Right cardiac atrium (tissue), 5 donors: ENCODE data around the gene DCUN1D1. TPM values are rescaled to one million over a fixed set of nuclear protein-coding genes. Genes with fewer than 3 reads are reported as not detected.

Experiments
- ATAC-seq, 2 donors: fragments of 200-7000 bp; cut with Tn5 transposase; one replicate each; pipeline versions ENCODE4 v1.8.0 to v1.9.1; 2020; ENCODE audit warnings: moderate library complexity in 2 of 2, mild to moderate bottlenecking in 1 of 2
- DNase-seq, 3 donors: peaks; one replicate each; pipeline ENCODE4 v3.0.0-alpha.2; 2020
- H3K27ac ChIP-seq: one replicate; pipeline ENCODE4 v1.5.1; 2013; ENCODE audit warnings: mild to moderate bottlenecking, low read length, control low read depth, moderate library complexity
- H3K27me3 ChIP-seq: one replicate; pipeline ENCODE4 v1.6.1; 2013; ENCODE audit not compliant: control insufficient read depth, insufficient read depth
- H3K4me1 ChIP-seq: one replicate; pipeline ENCODE4 v1.6.1; 2013; ENCODE audit warnings: low read length; ENCODE audit not compliant: control insufficient read depth, insufficient read depth
- H3K4me3 ChIP-seq: one replicate; pipeline ENCODE4 v1.5.1; 2013; ENCODE audit warnings: low read length, control low read depth
- H3K9me3 ChIP-seq: one replicate; pipeline ENCODE4 v1.6.1; 2013; ENCODE audit warnings: low read length; ENCODE audit not compliant: control insufficient read depth
- WGBS: extraction: QIAGEN DNeasy Blood & Tissue Kit; methylation state at CpG from one replicate; pipeline ENCODE4 v1.1.7; 2013; 5-methylcytosine and 5-hydroxymethylcytosine counted together
- intact Hi-C, 4 donors: fragments of 100-400 bp; cut with DNase I; formaldehyde crosslinking; loops; one replicate each; pipeline versions ENCODE4 v1.11.0 to v1.14.0; 2022 to 2023
- polyA plus RNA-seq: library from polyadenylated mRNA; stranded (reverse); fragments of 200-250 nt; gene quantifications from one replicate; pipeline ENCODE4 v1.2.3, GENCODE V29; 2013
- total RNA-seq, 4 donors: library from RNA; stranded (reverse); fragmentation: NEBNext Ultra II Directional; extraction: Animal tissue kit (Norgen Biotek cat#: 25700); gene quantifications; one replicate each; pipeline ENCODE4 v1.2.1, GENCODE V29; 2021
- donor health status: healthy with polysubstance abuse.
- donor health status: DM: no; HTN: yes; CAD: no.
- donor health status: DM: no; HTN: no; CAD: no.
- donor health status: DM: no; HTN: yes; CAD: no; lungs with severe emphysema.
- donor health status: DM: yes; HTN: yes; CAD: no.

Gene DCUN1D1
- total and polyA plus RNA-seq, 5 donors: 9.0 to 46.4 (median 43.9) TPM

- Histone ChIP-seq H3K27ac (no peak overlapping the region), H3K4me3 (no peak overlapping the region), H3K4me1 (peaks cover 6% of the 10 kb centered on the region), H3K9me3 (no peaks in the 10 kb centered on the region), H3K27me3 (no peaks in the 10 kb centered on the region)
- WGBS: 58% methylated on average over 5 of the region's 5 CpGs
- no peak for ATAC-seq
- intact Hi-C loops: no loop called here
- DNase-seq: no peak
These were observed 68.6 kb downstream of the DCUN1D1 start for GRCh38 chr3:182911782-182912111.

DNA sequence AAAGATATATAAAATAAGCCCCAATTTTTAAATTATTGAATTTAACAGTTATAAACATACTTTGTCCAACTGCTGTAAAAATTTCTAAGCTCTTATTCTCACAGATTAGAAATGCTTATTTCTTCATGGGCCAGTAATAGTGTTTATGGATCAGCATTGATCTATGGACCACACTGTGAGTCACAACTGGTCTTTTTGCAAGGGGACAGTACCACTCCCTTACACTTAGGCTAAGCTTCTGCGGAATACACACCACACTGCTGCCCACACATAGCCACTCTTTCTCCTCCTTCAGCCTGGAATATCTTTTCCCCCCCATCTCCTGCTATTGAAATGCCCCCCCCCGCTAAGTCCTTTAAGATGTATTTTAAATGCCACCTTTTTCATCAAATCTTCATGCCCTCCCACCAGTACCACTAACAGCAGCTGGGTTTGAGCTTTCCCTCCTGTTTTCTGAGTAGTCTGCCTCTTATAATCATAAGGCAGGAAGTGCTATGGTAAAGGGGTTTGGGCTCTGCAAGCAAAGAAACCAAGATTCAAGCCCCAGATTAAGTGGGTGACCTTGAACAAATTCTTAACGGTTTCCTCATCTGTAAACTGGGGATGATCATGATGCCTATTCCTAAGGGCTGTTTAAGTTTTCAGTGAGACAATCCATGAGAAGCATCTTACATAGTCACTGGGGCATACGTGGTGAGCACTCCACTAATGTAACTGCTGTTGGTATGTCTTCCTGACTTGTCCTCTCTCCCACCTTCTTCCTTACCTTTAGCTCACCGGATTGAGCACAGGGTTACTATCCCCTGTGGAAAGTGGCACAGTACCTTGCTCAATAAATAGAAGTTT is 69.2 kb downstream of the DCUN1D1 start:
- Histone ChIP-seq H3K27me3 (no peaks in the 10 kb centered on the region), H3K9me3 (no peaks in the 10 kb centered on the region), H3K4me1 (peaks cover 6% of the 10 kb centered on the region), H3K27ac (no peak overlapping the region), H3K4me3 (no peak overlapping the region)
- intact Hi-C loops: no loop called here
- ATAC-seq: no peak
- 90% methylated on average over 5 of the region's 5 CpGs for WGBS
- DNase-seq: no peak

DNA sequence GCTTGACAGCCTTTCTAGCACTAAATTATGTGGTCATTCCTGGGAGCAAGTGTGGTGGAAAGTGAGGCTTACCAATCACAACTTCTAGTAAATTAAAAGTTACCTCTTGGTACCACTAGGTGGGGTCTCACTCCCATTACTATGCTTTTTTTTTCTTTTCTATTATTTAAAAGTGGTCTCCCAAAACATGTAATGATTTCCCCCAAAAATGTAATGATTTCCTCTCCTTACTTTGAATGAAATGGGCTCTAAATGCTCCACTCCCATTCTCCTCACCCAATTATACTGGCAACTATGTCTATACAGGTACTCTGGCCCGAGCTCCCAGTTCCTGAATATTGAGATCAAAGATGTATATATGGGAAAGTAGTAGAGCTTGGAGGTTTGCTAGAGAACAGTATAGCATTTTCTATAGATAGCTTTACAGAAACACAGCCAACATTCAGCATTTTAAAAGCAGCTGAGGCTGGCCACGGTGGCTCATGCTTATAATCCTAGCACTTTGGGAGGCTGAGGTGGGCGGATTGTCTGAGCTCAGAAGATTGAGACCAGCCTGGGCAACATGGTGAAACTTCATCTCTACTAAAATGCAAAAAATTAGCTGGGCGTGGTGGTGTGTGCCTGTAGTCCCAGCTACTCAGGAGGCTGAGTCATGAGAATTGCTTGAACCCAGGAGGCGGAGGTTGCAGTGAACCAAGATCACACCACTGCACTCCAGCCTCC is 70.9 kb downstream of the DCUN1D1 start:
- 98% methylated on average over 5 of the region's 5 CpGs for WGBS
- ATAC-seq (no peak), DNase-seq (no peak)
- no peaks in the 10 kb centered on the region for H3K27me3 ChIP-seq
- no peak overlapping the region for H3K27ac ChIP-seq
- no peak overlapping the region for H3K4me3 ChIP-seq
- no peaks in the 10 kb centered on the region for H3K9me3 ChIP-seq
- intact Hi-C loops: no loop called here
- H3K4me1 ChIP-seq: peaks cover 6% of the 10 kb centered on the region

DNA sequence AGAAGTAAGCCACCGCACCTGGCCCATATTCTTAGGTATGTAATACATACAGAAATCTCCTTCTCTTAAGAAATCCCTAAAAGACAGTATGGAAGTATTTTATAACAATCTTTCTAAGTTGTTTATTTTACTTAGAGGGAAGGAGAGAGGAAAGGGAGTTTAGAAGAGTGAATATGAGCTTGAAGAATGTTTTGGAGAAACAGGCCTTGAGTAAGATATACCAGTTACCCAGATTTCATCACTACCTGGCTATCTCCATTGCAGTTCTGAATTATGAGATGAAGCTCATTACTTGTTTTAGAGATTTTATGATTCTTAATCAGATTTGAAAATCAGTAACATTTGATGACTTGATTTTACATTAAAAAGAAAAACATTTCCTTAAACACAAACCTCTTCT is 71.9 kb downstream of the DCUN1D1 start:
- 95% methylated on average over 1 of the region's 1 CpG for WGBS
- intact Hi-C loops: no loop called here

GRCh38 chr3:182906036-182906435 is 74.3 kb downstream of the DCUN1D1 start:
- no peak overlapping the region for H3K4me3 ChIP-seq
- H3K27ac ChIP-seq: no peak overlapping the region
- H3K27me3 ChIP-seq: no peaks in the 10 kb centered on the region
- H3K4me1 ChIP-seq: peaks cover 3% of the 10 kb centered on the region
- DNase-seq: no peak
- intact Hi-C loops: no loop called here
- WGBS: 94% methylated on average over 1 of the region's 1 CpG
- ATAC-seq: no peak
- no peaks in the 10 kb centered on the region for H3K9me3 ChIP-seq

More for the DNA sequence above, 71.9 kb downstream of the DCUN1D1 start:
- DNase-seq (no peak), ATAC-seq (no peak)
- H3K27ac ChIP-seq: no peak overlapping the region
- peaks cover 6% of the 10 kb centered on the region for H3K4me1 ChIP-seq
- no peak overlapping the region for H3K4me3 ChIP-seq
- no peaks in the 10 kb centered on the region for H3K9me3 ChIP-seq
- H3K27me3 ChIP-seq: no peaks in the 10 kb centered on the region

- H3K4me3 ChIP-seq: no peak overlapping the region
- peaks cover 2% of the 10 kb centered on the region for H3K4me1 ChIP-seq
- H3K27ac ChIP-seq: no peak overlapping the region
- H3K9me3 ChIP-seq: no peaks in the 10 kb centered on the region
- 98% methylated on average over 4 of the region's 4 CpGs for WGBS
- ATAC-seq (no peak), DNase-seq (no peak)
- H3K27me3 ChIP-seq: no peaks in the 10 kb centered on the region
- intact Hi-C loops: no loop called here
These were observed 74.7 kb downstream of the DCUN1D1 start for GRCh38 chr3:182905623-182906022.

DNA sequence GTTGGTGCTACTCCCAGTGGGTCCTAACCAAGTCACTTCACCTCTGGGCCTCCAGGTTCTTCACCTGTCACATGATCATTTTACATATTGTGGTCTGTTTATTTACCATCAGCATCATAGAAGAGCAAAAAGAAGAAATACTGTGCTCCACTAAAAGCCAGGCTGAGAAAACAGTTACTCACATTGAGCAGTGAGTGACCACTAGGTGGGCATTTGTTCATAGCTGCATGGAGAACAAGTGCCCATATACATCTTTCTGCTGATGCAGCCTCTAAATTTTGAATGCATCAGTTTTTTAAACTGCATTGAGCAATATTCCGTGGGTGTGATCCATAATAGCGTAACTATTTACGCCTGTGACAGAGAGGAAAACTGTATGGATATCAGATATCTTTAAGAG is 76.2 kb downstream of the DCUN1D1 start:
- intact Hi-C loops: no loop called here
- no peak overlapping the region for H3K4me3 ChIP-seq
- no peak overlapping the region for H3K27ac ChIP-seq
- no peaks in the 10 kb centered on the region for H3K27me3 ChIP-seq
- ATAC-seq: no peak
- no peaks in the 10 kb centered on the region for H3K9me3 ChIP-seq
- H3K4me1 ChIP-seq: no peaks in the 10 kb centered on the region
- WGBS: 95% methylated on average over 3 of the region's 3 CpGs
- no peak for DNase-seq

- no peaks in the 10 kb centered on the region for H3K4me1 ChIP-seq
- intact Hi-C loops: no loop called here
These were observed 78.1 kb downstream of the DCUN1D1 start for GRCh38 chr3:182902236-182902635.

DNA sequence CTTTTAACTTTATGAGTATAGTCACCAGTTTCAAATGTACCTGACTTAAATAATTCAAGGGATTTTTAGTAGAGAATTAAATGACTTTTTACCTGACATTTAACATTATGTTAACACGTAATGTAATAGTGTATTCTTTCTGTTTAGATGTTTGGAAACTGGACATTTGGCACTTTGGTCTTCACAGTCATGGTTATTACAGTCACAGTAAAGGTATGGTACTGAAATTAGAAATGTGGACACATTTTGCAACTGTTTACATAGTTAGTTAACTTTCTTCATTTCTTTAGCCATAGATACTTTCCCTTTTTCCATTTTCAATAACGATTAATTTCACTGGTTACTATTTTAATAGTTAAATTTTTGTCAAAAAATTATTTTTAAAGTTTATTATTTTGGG is 83.8 kb downstream of the DCUN1D1 start:
- Histone ChIP-seq H3K9me3 (no peaks in the 10 kb centered on the region), H3K4me3 (no peak overlapping the region), H3K27me3 (no peaks in the 10 kb centered on the region), H3K4me1 (peaks cover 2% of the 10 kb centered on the region), H3K27ac (no peak overlapping the region)
- ATAC-seq (no peak), DNase-seq (no peak)
- WGBS: 98% methylated on average over 2 of the region's 2 CpGs
- intact Hi-C loops: no loop called here

More at GRCh38 chr3:182902236-182902635, 78.1 kb downstream of the DCUN1D1 start:
- H3K27ac ChIP-seq: no peak overlapping the region
- H3K4me3 ChIP-seq: no peak overlapping the region
- no peak for ATAC-seq
- no peaks in the 10 kb centered on the region for H3K9me3 ChIP-seq
- 80% methylated on average over 5 of the region's 5 CpGs for WGBS
- no peak for DNase-seq
- no peaks in the 10 kb centered on the region for H3K27me3 ChIP-seq

DNA sequence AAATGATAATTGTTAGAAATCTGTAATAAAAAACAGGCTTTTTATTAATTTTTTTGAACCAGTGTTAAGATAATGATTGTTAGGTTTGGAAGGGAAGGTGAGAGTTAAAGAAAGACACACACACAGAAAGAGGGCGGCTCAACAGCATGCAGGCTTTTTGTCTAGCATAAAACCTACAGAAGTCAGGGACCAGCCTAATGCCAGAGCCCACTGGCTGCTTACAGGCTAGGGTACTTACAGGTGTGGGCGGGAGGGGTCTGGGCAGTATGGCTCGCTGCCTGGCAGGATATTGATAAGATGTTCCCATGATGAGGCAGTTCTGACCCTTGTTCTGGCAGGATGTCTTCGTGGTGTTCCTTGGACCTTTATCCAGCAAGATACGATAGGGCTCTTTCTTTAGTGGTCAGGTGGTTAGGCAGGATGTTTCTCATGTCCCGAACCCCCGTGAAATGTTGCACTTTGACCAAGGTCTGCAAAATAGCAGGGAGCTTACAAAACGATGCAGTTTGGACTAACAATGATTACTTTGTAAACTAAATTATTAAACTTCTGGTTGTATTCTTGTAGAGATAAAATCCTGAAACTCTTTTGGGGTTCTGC is 84.7 kb downstream of the DCUN1D1 start:
- peak in 1 of 2 donors; percentile 45 for ATAC-seq
- Histone ChIP-seq H3K27ac (no peak overlapping the region), H3K4me3 (no peak overlapping the region), H3K4me1 (peaks cover 2% of the 10 kb centered on the region), H3K27me3 (no peaks in the 10 kb centered on the region), H3K9me3 (no peaks in the 10 kb centered on the region)
- no peak for DNase-seq
- intact Hi-C loops: no loop called here
- 57% methylated on average over 8 of the region's 8 CpGs for WGBS

DNA sequence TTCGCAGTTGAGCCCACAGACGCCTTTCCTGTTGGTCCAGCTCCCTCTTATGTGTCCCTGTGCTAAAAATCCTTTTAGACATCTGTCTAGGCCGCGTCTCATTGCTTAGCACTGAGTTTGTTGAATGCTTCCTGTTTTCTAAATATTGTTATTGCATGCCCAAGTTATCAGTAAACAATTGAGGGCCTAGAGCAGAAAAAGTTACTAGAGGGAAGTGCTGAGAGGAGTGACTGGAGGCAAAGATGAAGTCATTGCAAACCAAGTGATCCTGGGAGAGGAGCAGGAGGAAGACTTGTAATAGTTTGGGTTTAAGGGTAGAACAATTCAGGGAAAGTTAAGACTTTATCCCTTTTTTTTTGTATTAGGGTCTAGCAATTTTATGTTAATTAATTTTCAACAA is 88.1 kb downstream of the DCUN1D1 start:
- no peaks in the 10 kb centered on the region for H3K27me3 ChIP-seq
- H3K4me3 ChIP-seq: no peak overlapping the region
- 89% methylated on average over 4 of the region's 4 CpGs for WGBS
- intact Hi-C loops: no loop called here
- ATAC-seq (no peak), DNase-seq (no peak)
- no peak overlapping the region for H3K27ac ChIP-seq
- no peaks in the 10 kb centered on the region for H3K9me3 ChIP-seq
- peaks cover 2% of the 10 kb centered on the region for H3K4me1 ChIP-seq
